ELR (cell line): ENCODE results near the gene TLE6.
"Not testable (repeated sequence)": the region's sequence is repeated elsewhere in the genome, so short reads cannot be mapped to it uniquely, and the experiment has no call there.

ENCODE experiments used
- DNase-seq: peaks from one replicate; pipeline ENCODE4 v3.0.0-alpha.2; 2015; ENCODE audit warnings: low read depth

Gene TLE6

DNA sequence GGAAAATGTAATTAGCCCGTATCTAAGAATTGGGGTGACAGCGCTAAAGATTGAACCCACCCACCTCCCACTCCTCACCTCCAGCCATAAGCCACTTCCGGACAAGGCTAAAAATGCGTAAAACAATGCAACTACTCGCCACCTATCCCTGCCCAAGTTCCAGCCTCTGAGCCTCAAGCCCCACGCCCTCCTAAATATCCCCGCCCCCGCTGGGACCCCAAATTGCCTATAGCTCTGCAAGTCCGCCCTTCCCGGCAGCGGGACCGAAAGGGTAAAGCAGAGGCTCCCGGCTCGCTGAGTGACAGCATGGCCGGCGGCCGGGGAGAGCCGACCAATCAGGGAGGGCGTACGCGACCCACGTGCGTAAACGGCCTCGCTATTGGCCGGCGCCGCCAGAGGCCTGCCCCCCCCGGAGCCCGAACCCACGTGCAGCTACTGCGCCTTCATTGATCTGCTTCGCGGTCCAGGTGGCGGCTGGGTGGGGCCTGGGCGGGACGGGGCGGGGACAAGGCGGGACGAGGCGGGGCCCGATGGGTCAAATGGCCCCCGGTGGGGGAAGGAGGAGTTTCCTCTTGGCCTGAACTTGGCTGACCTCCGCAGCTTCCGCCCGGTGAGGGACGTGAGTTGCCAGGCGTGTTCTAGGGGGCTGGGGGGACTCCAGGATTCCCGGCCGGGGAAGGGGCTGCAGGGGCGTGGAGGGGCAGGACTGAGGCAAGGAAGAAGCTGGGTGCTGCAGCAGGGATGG is at the start of gene TLE6:
TSS of gene TLE6 (plus strand) at position 564 of the 745 bp plus-strand sequence. CDS start 670 bp downstream, outside the sequence.
- peak; percentile 94 for DNase-seq

DNA sequence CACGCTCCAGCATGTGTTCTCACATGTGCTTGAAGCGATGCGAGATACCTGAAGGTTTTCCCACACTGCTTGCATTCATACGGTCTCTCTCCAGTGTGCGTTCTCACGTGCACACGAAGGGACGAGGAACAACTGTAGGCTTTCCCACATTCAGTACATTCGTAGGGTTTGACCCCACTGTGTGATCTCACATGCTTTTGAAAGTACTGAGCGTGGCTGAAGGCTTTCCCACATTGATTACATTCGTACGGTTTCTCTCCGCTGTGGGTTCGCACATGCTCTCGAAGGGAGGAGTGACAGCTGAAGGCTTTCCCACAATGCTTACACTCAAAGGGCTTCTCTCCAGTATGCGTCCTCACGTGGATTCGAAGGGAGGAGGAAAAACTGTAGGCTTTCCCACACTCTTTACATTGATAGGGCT is 43.9 kb upstream of the TLE6 start:
- DNase-seq = no peak

DNA sequence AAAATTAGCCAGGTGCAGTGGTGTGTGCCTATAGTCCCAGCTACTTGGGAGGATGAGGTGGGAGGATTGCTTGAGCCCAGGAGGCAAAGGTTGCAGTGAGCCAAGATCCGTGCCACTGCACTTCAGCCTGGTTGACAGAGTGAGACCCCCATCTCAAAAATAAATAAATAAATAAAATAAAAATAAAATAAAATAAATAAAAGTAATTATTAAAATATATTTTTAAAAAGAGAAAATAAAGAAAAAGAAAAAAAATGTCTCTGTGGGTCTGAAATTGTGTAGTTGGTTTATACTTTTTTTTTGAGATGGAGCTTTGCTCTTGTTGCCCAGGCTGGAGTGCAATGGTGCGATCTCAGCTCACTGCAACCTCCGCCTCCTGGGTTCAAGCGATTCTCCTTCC is 41.5 kb upstream of the TLE6 start:
- DNase-seq = not testable (repeated sequence)

DNA sequence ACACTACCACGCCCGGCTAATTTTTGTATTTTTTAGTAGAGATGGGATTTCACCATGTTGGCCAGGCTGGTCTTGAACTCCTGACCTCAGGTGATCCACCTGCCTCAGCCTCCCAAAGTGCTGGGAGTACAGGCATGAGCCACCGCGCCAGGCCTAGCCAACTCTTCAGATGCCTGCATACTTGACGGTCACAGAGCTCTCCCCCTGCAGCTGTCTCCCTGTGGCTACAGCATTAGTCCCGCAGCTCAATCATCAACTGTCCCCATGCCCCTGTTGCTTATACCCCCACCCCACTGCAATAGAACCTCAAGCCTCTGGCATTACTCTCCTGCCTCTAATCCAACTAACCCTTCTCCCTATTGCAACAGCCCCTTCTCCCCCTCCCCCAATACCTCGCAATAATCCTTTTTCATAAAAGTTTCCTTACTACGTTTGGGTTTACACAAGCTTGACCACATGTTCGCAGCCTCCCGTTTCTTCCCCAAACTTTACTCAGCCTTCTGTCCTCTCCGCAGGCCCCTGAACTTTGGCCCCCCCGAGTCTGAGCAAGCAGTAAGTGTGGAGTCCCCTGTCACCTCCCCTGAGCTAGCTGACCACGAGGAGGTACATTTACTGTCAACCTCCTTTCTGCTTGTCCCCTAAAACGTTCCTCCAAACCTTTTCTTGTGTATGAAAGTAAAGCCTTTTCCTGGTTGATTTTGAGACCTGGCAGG is 34.3 kb upstream of the TLE6 start:
- DNase-seq = no peak

DNA sequence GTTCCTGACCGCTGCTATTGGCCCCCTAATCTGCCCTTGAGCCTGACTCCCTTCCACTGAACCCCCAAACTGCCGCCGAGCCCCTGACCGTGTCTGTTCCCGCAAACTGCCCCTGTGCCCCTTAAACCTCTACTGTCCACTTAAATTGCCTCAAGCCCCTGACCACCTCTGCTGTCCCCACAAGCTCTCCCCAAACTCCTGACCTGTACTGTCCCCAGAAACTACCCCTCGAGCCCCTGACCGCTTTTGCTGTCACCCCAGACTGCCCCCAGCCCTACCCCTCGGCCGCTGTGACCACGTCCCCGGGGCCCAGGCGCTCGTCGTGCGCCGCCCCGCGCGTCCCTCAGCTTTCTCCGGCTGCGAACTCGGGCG is 33.0 kb upstream of the TLE6 start:
- no peak for DNase-seq

DNA sequence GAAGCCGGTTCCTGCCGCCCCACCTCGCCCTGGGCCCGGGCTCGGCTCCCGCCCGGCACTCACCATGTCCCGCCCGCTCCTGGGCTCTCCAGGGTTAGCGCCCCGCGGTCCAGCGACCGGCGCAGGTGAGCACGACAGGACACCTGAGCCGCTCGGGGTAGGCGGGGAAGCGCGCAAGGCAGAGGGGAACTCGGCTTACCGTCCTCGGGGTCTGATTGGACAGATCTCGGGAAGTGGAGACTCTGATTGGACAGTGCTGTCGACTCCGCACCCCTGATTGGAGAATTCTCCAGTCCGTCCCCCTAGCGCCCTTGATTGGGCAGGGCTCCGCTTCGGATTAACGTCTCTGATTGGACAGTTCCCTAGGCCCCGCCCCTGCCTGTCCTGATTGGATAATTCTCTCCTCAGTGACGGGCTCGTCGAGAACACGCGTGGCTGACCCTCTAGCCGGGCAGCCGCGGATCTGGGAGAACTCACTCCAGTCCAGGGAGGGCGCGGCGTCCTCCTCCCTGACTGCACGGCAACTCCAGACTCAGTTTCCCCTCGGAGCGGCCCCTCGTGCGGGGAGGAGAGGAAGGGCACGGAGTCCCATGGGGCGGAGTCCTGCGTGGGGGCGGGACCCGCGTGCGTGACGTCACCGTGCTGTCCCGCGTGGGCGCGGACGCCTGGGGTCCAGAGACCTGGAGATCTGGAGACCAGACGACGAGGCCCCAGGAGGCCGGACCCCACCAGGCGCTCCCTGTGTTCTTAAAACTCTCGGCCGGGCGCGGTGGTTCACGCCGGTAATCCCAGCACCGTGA is 32.4 kb upstream of the TLE6 start, which contains the start of gene ZNF77:
TSS of gene ZNF77 (minus strand) at position 197 of the 800 bp plus-strand sequence. CDS start at position 66, 131 bp downstream.
- peak; percentile 100 for DNase-seq

DNA sequence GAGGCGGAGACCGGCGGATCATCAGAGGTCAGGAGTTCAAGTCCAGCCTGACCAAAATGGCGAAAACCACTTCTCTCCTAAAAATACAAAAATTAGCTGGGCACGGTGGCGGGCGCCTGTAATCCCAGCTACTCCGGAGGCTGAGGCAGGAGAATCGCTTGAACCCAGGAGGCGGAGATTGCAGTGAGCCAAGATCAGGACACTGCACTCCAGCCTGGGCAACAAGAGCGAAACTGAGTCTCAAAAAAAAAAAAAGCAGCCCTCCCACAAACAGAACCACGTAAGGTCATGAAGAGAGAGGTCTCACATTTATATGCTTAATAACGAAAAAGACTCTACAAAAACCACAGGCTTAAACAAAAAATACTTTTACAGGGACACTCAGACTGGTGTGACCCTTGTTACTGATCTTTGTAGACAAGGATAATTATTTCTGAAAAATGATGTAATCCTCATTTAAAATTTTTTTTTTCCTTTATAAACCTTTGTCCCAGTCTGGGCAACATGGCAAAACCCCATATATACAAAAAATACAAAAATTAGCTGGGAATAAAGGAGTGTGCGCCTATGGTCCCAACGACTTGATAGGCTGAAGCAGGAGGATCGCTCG is 31.7 kb upstream of the TLE6 start:
- DNase-seq = no peak

DNA sequence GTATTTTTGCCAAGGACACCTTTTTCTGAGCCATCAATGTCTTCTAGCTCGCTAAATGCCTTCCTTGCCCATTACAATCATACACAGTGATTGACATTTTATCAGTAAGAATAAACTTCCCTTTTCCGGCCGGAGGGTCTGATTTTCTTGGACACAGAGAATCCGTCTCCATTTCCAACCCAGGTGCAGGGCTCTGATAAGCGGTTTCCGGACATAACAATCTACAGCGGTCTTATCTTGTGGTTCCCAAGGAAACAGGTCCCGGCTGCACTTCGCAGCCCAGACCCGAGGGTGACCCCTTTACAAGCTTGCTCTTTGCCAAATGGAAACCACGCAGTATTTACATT is 27.5 kb upstream of the TLE6 start:
- DNase-seq = peak; percentile 43

DNA sequence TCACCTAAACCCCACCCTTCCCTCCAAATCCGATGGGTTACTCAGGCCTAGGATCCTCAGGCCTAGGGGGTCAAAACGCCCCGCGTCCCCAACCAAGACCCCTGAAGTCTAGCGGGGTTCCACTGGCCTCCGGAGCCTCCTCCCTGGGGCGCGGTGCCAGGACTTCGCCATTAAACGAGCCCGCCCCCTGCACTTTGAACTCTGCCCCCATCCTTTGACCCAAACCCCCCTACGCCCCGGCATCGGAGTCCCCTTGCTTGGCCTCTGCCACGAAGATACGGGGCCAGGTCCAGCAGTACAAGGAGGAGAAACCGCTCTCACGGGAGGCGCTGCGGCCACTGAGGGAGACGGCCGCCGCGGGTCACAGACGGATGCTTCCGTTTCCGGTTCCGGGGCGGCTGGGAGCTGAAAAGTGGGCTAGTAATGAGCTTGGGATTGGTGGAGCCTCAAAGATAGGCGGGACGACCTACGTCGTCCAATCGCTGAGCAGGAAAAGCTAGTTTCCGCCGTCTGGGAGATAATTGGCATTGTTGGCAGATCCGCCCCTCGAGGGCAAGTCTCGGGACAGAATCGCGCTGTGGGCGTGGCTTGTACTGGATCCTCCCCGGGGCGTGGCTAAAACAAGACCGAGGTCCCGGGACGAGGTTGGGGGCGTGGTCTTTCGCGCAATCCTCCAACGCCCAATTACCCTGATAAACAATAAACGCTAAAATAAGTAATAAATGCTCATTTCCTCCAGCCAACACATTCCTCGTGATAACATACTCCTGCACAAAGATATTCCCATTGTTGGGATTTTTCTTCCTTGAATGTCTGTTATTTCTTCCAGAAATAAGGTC is 26.9 kb upstream of the TLE6 start:
- peak; percentile 100 for DNase-seq

DNA sequence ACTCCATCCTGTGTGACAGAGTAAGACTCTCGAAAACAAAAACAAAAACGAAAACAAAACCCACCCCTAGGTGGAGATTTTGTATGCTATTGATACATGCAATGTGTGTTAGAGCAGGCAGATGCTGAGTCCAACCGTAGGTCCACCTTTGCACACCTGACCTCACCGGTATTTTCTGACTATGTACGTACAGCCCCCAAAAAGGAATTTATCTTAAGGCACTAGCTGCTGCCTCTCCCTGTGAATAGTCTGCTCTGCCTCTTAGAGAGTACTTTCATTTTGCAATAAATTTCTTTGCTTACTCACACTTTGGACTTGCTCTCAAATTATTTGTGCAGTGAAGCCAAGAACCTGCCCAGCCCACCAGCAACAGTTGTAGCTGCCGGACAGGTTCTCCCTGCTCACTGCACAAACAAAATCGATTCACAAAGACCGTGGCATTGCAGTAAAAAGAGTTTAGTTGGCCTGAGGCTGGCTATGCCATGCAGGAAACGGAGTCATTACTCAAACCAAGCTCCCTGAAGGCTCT is 24.3 kb upstream of the TLE6 start:
- no peak for DNase-seq

DNA sequence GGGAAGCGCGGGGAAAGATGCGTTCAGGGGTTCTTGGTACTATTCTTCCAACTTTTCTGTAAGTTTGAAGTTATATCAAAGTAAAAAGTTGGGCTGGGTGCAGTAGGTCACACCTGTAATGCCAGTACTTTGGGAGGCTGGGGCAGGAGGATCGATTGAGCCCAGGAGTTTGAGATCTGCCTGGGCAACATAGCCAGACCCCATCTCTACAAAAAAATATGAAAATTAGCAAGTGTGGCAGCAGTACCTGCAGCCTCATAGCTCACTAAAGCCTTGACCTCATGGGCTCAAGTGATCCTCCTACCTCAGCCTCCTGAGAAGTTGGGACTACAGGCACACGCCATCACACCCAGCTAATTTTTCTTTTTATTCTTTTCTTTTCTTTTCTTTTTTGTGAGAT is 20.2 kb upstream of the TLE6 start:
- no peak for DNase-seq

DNA sequence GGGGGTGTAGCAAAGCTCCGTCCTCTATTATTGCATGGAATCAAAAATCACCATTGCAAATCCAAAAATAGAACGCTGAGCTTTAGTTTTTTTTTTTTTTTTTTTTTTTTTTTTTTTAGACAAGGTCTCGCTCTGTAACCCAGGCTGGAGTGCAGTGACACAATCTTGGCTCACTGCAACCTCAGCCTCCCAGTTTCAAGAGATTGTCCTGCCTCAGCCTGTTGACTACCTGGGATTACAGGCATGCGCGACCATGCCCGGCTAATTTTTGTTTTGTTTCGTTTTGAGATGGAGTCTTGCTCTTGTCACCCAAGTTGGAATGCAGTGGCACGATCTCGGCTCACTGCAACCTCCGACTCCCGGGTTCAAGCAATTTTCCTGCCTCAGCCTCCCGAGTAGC is 17.2 kb upstream of the TLE6 start:
- DNase-seq = no peak

DNA sequence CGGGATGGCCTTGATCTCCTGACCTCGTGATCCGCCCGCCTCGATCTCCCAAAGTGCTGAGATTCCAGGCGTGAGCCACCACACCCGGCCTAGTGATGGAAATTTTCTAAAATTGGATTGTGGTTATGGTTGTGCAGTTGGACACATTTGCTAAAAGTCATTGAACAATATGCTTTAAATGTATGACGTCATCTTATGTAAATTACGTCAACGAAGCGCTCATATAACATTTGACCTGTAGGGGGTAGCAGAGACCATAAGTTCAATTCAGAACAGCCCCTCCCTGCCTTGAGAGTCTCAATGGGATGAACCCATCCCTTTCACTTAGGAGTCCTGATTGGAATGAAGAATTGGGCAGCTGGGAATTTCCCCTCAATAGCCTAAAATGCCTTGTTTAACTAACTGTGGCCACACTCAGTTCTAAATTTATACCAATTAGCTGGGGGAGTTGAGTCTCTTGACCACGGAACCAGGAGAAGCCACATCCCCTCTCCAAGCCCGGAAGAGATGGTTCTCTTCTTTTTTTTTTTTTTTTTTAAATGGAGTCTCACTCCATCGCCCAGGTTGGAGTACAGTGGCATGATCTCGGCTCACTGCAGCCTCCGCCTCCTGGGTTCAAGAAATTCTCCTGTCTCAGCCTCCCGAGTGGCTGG is 15.2 kb upstream of the TLE6 start:
- peak; percentile 86 for DNase-seq

DNA sequence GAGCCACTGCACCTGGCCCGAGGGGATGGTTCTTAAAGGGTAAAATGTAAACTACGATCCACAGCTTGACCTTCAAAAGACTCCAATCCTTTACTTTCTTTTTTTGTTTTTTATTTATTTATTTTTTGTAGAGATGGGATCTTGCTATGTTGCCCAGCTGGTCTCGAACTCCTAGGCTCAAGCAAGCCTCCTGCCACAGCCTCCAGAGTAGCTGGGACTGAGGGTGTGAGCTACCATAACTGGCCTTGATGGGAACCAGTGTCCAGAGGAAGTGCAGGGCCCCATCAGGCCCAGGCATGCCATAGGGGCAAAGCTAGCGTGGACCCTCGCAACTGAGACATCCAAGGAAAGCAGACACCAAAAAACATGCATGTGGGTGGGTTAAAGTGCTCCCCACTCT is 14.2 kb upstream of the TLE6 start:
- DNase-seq = no peak

DNA sequence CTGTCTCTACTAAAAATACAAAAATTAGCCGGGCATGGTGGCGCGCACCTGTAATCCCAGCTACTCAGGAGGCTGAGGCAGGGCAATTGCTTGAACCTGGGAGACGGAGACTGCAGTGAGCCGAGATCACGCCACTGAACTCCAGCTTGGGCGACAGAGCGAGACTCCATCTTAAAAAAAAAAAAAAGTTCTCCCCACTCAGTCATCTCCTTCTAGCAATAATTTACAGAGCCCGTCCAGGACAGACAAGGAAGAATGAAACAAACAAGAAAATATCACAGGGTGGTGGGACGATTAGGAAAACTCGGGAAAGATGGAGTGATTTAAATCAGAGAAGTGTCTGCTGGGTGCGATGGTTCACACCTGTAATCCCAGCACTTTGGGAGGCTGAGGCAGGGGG is 13.7 kb upstream of the TLE6 start:
- DNase-seq = not testable (repeated sequence)

DNA sequence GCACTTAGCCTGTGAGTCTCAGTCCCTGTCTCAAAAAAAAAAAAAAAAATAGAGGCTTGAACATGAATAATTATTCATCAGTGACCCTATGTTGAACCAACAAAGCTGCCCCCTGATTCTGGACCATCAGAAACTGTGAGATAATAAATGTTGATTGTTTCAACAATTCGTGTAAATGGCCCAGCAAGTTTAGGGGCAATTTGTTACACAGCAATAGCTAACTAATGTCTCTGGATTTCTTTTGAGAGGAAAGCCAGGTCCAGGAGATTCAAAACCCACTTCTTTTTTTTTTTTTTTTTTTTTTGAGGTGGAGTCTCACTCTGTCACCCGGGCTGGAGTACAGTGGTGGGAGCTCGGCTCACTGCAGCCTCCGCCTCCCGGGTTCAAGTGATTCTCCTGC is 12.5 kb upstream of the TLE6 start:
- no peak for DNase-seq

DNA sequence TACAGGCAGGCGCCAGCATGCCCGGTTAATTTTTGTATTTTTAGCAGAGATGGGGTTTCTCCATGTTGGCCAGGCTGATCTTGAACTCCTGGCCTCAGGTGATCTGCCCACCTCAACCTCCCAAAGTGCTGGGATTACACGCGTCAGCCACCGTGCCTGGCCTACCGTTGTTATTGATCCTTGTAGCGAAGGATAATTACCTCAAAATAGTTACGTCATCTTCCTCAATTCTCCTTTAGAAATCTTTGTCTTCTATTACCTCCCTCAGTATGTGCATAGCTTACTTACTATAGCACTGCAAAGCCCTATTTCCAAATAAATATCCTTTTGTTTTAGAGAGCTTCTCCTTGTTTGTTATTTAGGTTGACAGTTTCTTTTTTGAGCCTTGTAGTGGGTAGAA is 9.4 kb upstream of the TLE6 start:
- DNase-seq = no peak

DNA sequence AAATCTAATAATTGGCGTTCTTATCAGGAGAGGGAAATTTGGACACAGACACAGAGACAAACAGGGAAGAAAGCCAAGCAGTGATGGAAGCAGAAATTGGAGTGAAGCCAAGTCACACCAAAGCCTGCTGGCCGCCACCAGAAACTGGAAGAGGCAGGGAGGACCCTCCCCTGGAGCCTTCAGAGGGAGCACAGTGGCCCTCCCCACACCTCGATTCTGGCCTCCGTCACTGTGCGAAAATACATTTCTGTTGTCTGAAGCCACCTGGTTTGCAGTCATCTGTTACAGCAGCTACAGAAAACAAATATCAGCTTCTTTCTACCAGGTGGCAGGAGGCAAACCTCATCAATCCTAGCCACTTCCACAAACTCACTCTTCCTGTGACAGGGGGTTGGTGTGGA is 8.3 kb upstream of the TLE6 start:
- no peak for DNase-seq

DNA sequence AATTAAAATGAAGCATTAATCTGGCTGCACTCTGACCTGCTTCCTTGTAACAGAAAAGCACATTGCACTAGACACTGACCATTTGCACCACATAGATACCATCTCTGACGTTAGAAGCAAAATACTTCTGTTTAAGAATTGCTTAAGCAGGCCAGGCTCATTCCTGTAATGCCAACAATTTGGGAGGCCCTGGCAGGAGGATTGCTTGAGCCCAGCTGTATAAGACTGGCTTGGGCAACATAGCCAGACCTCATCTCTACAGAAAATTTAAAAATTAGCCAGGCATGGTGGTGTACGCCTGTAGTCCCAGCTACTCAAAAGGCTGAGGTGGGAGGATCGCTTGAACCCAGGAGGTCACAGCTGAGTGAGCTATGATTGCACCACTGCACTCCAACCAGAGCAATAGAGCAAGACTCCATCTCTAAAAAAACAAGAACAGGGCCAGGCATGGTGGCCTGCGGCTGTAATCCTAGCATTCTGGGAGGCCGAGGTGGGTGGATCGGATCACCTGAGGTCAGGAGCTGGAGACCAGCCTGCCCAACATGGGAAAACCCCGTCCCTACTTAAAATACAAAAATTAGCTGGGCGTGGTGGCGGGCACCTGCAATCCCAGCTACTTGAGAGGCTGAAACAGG is 7.0 kb upstream of the TLE6 start:
- no peak for DNase-seq

DNA sequence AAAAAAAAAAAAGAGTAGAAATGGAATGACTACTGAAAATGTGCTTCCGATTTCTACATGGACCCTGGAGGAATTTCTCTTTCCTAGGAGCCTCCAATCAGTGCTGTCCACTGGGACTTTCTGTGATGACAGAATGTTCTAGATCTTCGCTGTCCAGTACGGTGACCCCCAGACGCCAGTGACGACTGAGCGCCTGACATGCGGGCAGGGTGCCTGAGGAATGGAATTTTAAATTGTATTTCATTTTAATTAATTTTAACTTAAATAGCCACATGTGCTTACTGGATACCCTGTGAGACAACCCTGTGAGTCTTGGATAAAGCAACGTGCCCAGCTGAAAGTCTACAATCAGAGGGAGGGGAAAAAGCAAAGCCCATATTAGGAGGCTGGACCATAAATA is 4.1 kb upstream of the TLE6 start:
- DNase-seq = no peak
